PC-9 (cell line): ENCODE measurements around the gene SYCE1. TPM values are rescaled to one million over a fixed set of nuclear protein-coding genes. Genes with fewer than 3 reads are reported as not detected.

Source experiments
- BruUV-seq: library from RNA; stranded (reverse); fragments of 400-500 nt; replicated peaks from 2 replicates; lab custom pipeline; 2021; lab: Mats Ljungman, UMichigan
- CTCF ChIA-PET: fragments of 300-600 bp; sonication (Branson Sonifier 250); formaldehyde crosslinking; loops from one replicate; lab custom pipeline; 2022; ENCODE audit warnings: antibody characterized with exemption; lab: Charles Lee
- POLR2A ChIA-PET: fragments of 300-600 bp; sonication (Branson Sonifier 250); formaldehyde crosslinking; loops from one replicate; lab custom pipeline; 2022; ENCODE audit warnings: antibody characterized with exemption; ENCODE audit not compliant: unreplicated experiment; lab: Charles Lee
- DNase-seq, 2 experiments: peaks; one replicate each; pipeline versions ENCODE4 v3.0.0 to v3.0.0-alpha.2; 2015 to 2022; ENCODE audit warnings: mixed read lengths in 1 of 2
- H2AFZ ChIP-seq: fragments of 200-600 bp; sonication (generic); 2 replicates; pipeline ENCODE4 v1.8.1; 2017; ENCODE audit warnings: antibody characterized with exemption
- H3F3A ChIP-seq: fragments of 200-600 bp; sonication (generic); 2 replicates; pipeline ENCODE4 v1.8.1; 2017; ENCODE audit warnings: antibody characterized with exemption, mild to moderate bottlenecking, low read depth; ENCODE audit not compliant: insufficient read depth
- H3K27ac ChIP-seq: fragments of 200-600 bp; sonication (generic); 2 replicates; pipeline ENCODE4 v1.6.1; 2016; ENCODE audit warnings: mixed run types
- H3K27me3 ChIP-seq: fragments of 200-600 bp; sonication (generic); 2 replicates; pipeline ENCODE4 v1.6.1; 2016; ENCODE audit warnings: low read depth, mixed run types; ENCODE audit not compliant: insufficient read depth
- H3K36me3 ChIP-seq: fragments of 200-600 bp; sonication (generic); 2 replicates; pipeline ENCODE4 v1.6.1; 2016; ENCODE audit warnings: low read depth, mixed run types
- H3K4me1 ChIP-seq: fragments of 200-600 bp; sonication (generic); replicated peaks from 2 replicates; pipeline ENCODE4 v1.6.1; 2016; ENCODE audit warnings: mixed run types; ENCODE audit not compliant: insufficient read depth
- H3K4me2 ChIP-seq: fragments of 200-600 bp; sonication (generic); 2 replicates; pipeline ENCODE4 v1.6.1; 2017; ENCODE audit warnings: mixed run types
- H3K4me3 ChIP-seq: fragments of 200-600 bp; sonication (generic); 2 replicates; pipeline ENCODE4 v1.6.1; 2016; ENCODE audit warnings: mixed run types
- H3K79me2 ChIP-seq: fragments of 200-600 bp; sonication (generic); 2 replicates; pipeline ENCODE4 v1.6.1; 2017; ENCODE audit warnings: low read depth, mixed run types
- H3K9me2 ChIP-seq: fragments of 200-600 bp; sonication (generic); 2 replicates; pipeline ENCODE4 v1.8.1; 2017; ENCODE audit warnings: mild to moderate bottlenecking; ENCODE audit not compliant: insufficient read depth
- H3K9me3 ChIP-seq: fragments of 200-600 bp; sonication (generic); 2 replicates; pipeline ENCODE4 v1.8.1; 2016; ENCODE audit warnings: low read depth; ENCODE audit not compliant: insufficient read depth
- H4K20me1 ChIP-seq: fragments of 200-600 bp; sonication (generic); 2 replicates; pipeline ENCODE4 v1.8.1; 2017; ENCODE audit not compliant: insufficient read depth
- EZH2 ChIP-seq: fragments of 200-600 bp; sonication (generic); IDR thresholded peaks from 2 replicates; pipeline ENCODE4 v1.8.0; 2017; ENCODE audit warnings: antibody characterized with exemption, low read depth
- intact Hi-C: fragments of 100-400 bp; cut with micrococcal nuclease; formaldehyde crosslinking; loops from one replicate; pipeline ENCODE4 v1.10.0; 2022; ENCODE audit not compliant: unreplicated experiment
- total RNA-seq: library from RNA; stranded (reverse); gene quantifications from 2 replicates; pipeline ENCODE4 v1.2.3, GENCODE V29; 2021
- TF ChIP-seq, protein P1 (sequence below): fragments of 200-600 bp; sonication (generic); conservative IDR thresholded peaks from 2 replicates; pipeline ENCODE4 v1.6.1; 2017; ENCODE audit warnings: mixed run types, antibody characterized with exemption, mild to moderate bottlenecking, moderate library complexity

SYCE1 gene
- total RNA-seq, 1 experiment from 2014 or later = not detected

- Histone ChIP-seq H3K4me3 (no peak overlapping the region), H3K79me2 (no peaks in the 10 kb centered on the region), H3K36me3 (no peaks in the 10 kb centered on the region), H3F3A (no peaks in the 10 kb centered on the region), H4K20me1 (no peaks in the 10 kb centered on the region), H3K9me3 (no peaks in the 10 kb centered on the region), H3K9me2 (no peaks in the 10 kb centered on the region), H3K27ac (no peak overlapping the region), H3K4me1 (no peaks in the 10 kb centered on the region), H3K27me3 (no peaks in the 10 kb centered on the region), H3K4me2 (no peak overlapping the region), H2AFZ (no peak overlapping the region)
- no TSS peak for BruUV-seq
- POLR2A ChIA-PET = no interaction called here
- intact Hi-C loops = loop anchor here (10.0 kb wide), 2 partner anchors 155 to 205 kb away; partner anchors contain the start of genes ECHS1 and PAOX
- CTCF ChIA-PET = no interaction called here
- no peak for DNase-seq
- TF ChIP-seq EZH2 = no peak
- TF ChIP-seq, protein P1, sequence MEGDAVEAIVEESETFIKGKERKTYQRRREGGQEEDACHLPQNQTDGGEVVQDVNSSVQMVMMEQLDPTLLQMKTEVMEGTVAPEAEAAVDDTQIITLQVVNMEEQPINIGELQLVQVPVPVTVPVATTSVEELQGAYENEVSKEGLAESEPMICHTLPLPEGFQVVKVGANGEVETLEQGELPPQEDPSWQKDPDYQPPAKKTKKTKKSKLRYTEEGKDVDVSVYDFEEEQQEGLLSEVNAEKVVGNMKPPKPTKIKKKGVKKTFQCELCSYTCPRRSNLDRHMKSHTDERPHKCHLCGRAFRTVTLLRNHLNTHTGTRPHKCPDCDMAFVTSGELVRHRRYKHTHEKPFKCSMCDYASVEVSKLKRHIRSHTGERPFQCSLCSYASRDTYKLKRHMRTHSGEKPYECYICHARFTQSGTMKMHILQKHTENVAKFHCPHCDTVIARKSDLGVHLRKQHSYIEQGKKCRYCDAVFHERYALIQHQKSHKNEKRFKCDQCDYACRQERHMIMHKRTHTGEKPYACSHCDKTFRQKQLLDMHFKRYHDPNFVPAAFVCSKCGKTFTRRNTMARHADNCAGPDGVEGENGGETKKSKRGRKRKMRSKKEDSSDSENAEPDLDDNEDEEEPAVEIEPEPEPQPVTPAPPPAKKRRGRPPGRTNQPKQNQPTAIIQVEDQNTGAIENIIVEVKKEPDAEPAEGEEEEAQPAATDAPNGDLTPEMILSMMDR = no peak
These were observed 35.8 kb downstream of the SYCE1 start for GRCh38 chr10:133529576-133529946.

DNA sequence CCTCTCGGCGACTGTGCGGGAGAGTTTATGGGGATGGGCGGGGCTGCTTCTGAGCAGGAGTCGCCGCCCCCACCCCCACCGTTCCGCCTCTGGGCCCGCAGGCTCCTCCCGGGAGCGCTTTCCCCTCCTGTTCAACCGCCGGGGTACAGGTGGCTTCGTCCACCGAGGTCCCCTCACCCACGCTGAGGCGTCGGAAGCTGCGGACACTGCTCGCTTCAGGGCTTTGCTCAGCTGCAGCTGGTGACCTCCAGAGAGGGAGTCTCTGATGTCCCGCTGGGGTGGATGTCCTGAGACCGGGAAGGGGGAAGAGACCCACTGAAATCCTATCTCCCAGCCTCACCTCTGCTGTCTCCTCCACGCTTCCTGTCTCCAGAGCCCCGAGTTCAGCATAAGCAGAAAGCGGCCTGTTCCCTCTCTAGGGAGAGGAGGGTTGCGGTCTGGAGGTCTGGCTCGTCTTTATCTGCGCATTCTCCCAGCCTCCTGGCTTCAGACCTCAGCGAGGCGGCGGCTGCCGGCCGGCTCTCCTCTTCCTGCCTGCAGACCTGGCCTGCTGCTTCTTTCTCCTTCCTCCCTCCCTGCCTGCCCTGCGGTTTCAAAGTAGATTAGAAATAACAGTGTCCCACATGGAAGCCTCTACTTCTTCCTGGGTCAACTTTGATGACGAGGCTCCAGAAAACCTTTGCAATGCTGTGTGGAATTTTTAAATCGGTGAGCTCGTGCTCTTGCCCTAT, 36.4 kb downstream of the SYCE1 start:
- TF ChIP-seq EZH2 = no peak
- TF ChIP-seq, protein P1 = no peak
- no peak overlapping the region for H3K4me3 ChIP-seq
- no peaks in the 10 kb centered on the region for H4K20me1 ChIP-seq
- no peaks in the 10 kb centered on the region for H3K27me3 ChIP-seq
- DNase-seq = peak in 1 of 2 experiments; percentile 24
- no peaks in the 10 kb centered on the region for H3F3A ChIP-seq
- no peaks in the 10 kb centered on the region for H3K9me3 ChIP-seq
- ChIA-PET CTCF (no interaction called here), POLR2A (no interaction called here)
- no peaks in the 10 kb centered on the region for H3K36me3 ChIP-seq
- no peak overlapping the region for H2AFZ ChIP-seq
- no TSS peak for BruUV-seq
- intact Hi-C loops = loop anchor here (10.0 kb wide), 2 partner anchors 154 to 204 kb away; partner anchors contain the start of genes ECHS1 and PAOX
- H3K79me2 ChIP-seq = no peaks in the 10 kb centered on the region
- no peaks in the 10 kb centered on the region for H3K4me1 ChIP-seq
- no peak overlapping the region for H3K4me2 ChIP-seq
- no peaks in the 10 kb centered on the region for H3K9me2 ChIP-seq
- no peak overlapping the region for H3K27ac ChIP-seq

DNA sequence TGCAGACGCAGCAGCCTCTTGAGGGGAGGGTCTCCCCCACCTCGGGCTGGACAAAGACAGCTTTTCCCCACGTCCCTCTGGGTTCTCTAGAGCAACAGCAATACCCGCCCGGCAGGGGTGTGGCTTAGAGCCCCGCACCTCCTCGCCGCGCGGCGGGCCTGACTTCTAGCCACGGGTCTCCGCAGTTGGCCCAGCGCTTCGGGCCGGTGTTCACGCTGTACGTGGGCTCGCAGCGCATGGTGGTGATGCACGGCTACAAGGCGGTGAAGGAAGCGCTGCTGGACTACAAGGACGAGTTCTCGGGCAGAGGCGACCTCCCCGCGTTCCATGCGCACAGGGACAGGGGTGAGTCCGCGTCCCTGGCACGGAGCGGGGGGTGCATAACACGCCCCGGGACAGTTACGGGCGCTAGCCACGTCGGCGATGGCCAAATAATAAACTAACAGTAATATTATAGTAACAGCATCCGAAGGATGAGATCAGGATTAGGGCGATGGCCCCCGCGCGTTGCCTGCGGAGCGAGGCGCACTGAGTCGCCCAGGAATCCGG, 37.0 kb downstream of the SYCE1 start:
- TF ChIP-seq, protein P1 = no peak
- TF ChIP-seq EZH2 = no peak
- H3K79me2 ChIP-seq = no peaks in the 10 kb centered on the region
- H3K4me1 ChIP-seq = no peaks in the 10 kb centered on the region
- no peak overlapping the region for H2AFZ ChIP-seq
- no peaks in the 10 kb centered on the region for H3K9me2 ChIP-seq
- POLR2A ChIA-PET = no interaction called here
- no peaks in the 10 kb centered on the region for H3K27me3 ChIP-seq
- CTCF ChIA-PET = no interaction called here
- no peaks in the 10 kb centered on the region for H3K36me3 ChIP-seq
- no peak overlapping the region for H3K4me2 ChIP-seq
- no peak overlapping the region for H3K27ac ChIP-seq
- DNase-seq = no peak
- no peaks in the 10 kb centered on the region for H3F3A ChIP-seq
- H3K9me3 ChIP-seq = no peaks in the 10 kb centered on the region
- no TSS peak for BruUV-seq
- intact Hi-C loops = loop anchor here (10.0 kb wide), 2 partner anchors 154 to 204 kb away; partner anchors contain the start of genes ECHS1 and PAOX
- H3K4me3 ChIP-seq = no peak overlapping the region
- H4K20me1 ChIP-seq = no peaks in the 10 kb centered on the region
